A549 (cell line): ENCODE results near the gene MSI2. TPM values are rescaled to one million over a fixed set of nuclear protein-coding genes. Genes with fewer than 3 reads are reported as not detected.

Experiments
- ATAC-seq, 2 experiments: fragments of 200-7000 bp in 1 of 2; fragments of >200 bp in 1 of 2; cut with Nextera tagmentation in 1 of 2; cut with Tn5 transposase in 1 of 2; 3 replicates each; pipeline versions ENCODE4 v1.8.0 to v1.9.1; 2018 to 2020; ENCODE audit warnings: mild to moderate bottlenecking in 1 of 2, moderate library complexity in 1 of 2
- CTCF ChIA-PET: fragments of 300-600 bp; sonication (Branson Sonifier 250); formaldehyde crosslinking; extraction: SDS; loops from one replicate; lab custom pipeline; 2021; ENCODE audit warnings: antibody characterized with exemption, inconsistent platforms; lab: Yijun Ruan, JAX
- POLR2A ChIA-PET: fragments of 350-600 bp; formaldehyde crosslinking; extraction: SDS; loops from one replicate; lab custom pipeline; 2021; ENCODE audit warnings: antibody characterized with exemption, inconsistent platforms; lab: Yijun Ruan, JAX
- DNase-seq, 2 experiments: peaks; one replicate each; pipeline versions ENCODE4 v3.0.0 to v3.0.0-alpha.2; 2011 to 2016; ENCODE audit warnings: low read depth in 1 of 2, low spot score in 1 of 2
- FAIRE-seq: peaks from 2 replicates; lab custom pipeline; 2011; peaks lifted over from hg19 to GRCh38; lab: Jason Lieb, UNC
- H3K27ac ChIP-seq, 2 experiments: fragments of >200 bp; sonication (Bioruptor Twin); formaldehyde crosslinking; 3 replicates each; pipeline ENCODE4 v1.5.1; 2016 to 2017
- H3K4me1 ChIP-seq: fragments of >200 bp; sonication (Bioruptor Twin); formaldehyde crosslinking; 3 replicates; pipeline ENCODE4 v1.6.1; 2016
- H3K4me2 ChIP-seq: fragments of >200 bp; sonication (Bioruptor Twin); formaldehyde crosslinking; 3 replicates; pipeline ENCODE4 v1.6.1; 2016
- H3K4me3 ChIP-seq: fragments of >200 bp; sonication (Bioruptor Twin); formaldehyde crosslinking; 3 replicates; pipeline ENCODE4 v1.5.1; 2016
- H3K9me3 ChIP-seq: fragments of >200 bp; sonication (Bioruptor Twin); formaldehyde crosslinking; 3 replicates; pipeline ENCODE4 v1.6.1; 2016
- BHLHE40 ChIP-seq: IDR thresholded peaks from 2 replicates; pipeline ENCODE4 v1.6.1; 2012; ENCODE audit warnings: low read depth, low read length, inconsistent platforms
- EHMT2 ChIP-seq: fragments of 200-600 bp; sonication (generic); IDR thresholded peaks from 2 replicates; pipeline ENCODE4 v1.6.1; 2016; ENCODE audit warnings: antibody characterized with exemption, low read depth, mild to moderate bottlenecking, moderate library complexity
- FOSB ChIP-seq: fragments of 250-450 bp; sonication (Bioruptor Pico); IDR thresholded peaks from 2 replicates; pipeline ENCODE4 v1.5.0; 2020; ENCODE audit warnings: mild to moderate bottlenecking, moderate library complexity
- FOXS1 ChIP-seq: fragments of 250-450 bp; sonication (Bioruptor Pico); IDR thresholded peaks from 2 replicates; pipeline ENCODE4 v1.5.0; 2020; ENCODE audit warnings: mild to moderate bottlenecking, moderate library complexity
- HDAC2 ChIP-seq: fragments of 200-600 bp; sonication (generic); IDR thresholded peaks from 2 replicates; pipeline ENCODE4 v1.6.1; 2016
- HEYL ChIP-seq: fragments of 250-450 bp; sonication (Bioruptor Pico); IDR thresholded peaks from 2 replicates; pipeline ENCODE4 v1.8.0; 2021; ENCODE audit warnings: mild to moderate bottlenecking, moderate library complexity
- HOXB5 ChIP-seq: fragments of 250-450 bp; sonication (Bioruptor Pico); IDR thresholded peaks from 2 replicates; pipeline ENCODE4 v1.5.0; 2020; ENCODE audit warnings: mild to moderate bottlenecking, moderate library complexity
- JUNB ChIP-seq: fragments of >200 bp; sonication (Bioruptor Twin); formaldehyde crosslinking; IDR thresholded peaks from 2 replicates; pipeline ENCODE4 v1.6.1; 2016
- KDM1A ChIP-seq: fragments of 200-600 bp; sonication (generic); IDR thresholded peaks from 2 replicates; pipeline ENCODE4 v1.6.1; 2016; ENCODE audit warnings: low read depth, mild to moderate bottlenecking
- MAZ ChIP-seq: fragments of 150-350 bp; IDR thresholded peaks from 2 replicates; pipeline ENCODE4 v1.6.1; 2014; ENCODE audit warnings: antibody characterized with exemption, low read depth, low read length, borderline replicate concordance
- MYC ChIP-seq: IDR thresholded peaks from 2 replicates; pipeline ENCODE4 v1.6.1; 2012; ENCODE audit warnings: mild to moderate bottlenecking, inconsistent platforms, low read length, improper control_type of control experiment, borderline replicate concordance
- PHF8 ChIP-seq: fragments of 200-600 bp; sonication (generic); IDR thresholded peaks from 2 replicates; pipeline ENCODE4 v1.6.1; 2016; ENCODE audit warnings: low read depth, mild to moderate bottlenecking, antibody characterized with exemption, moderate library complexity, borderline replicate concordance
- POLR2A ChIP-seq: IDR thresholded peaks from 2 replicates; pipeline ENCODE4 v1.6.1; 2012; ENCODE audit warnings: mild to moderate bottlenecking, low read length
- POLR2AphosphoS2 ChIP-seq: conservative IDR thresholded peaks from 2 replicates; pipeline ENCODE4 v1.6.1; 2012; ENCODE audit warnings: low read length, improper control_type of control experiment, inconsistent platforms
- RAD21 ChIP-seq, 2 experiments: fragments of >200 bp in 1 of 2; sonication (Bioruptor Twin) in 1 of 2; formaldehyde crosslinking in 1 of 2; IDR thresholded peaks in 1 of 2; conservative IDR thresholded peaks in 1 of 2; 2 replicates in 1 of 2; 3 replicates in 1 of 2; pipeline ENCODE4 v1.6.1; 2012 to 2018; ENCODE audit warnings: inconsistent platforms in 1 of 2
- RNF2 ChIP-seq: fragments of 200-600 bp; sonication (generic); IDR thresholded peaks from 2 replicates; pipeline ENCODE4 v1.6.1; 2016; ENCODE audit warnings: low read depth, mild to moderate bottlenecking, antibody characterized with exemption, moderate library complexity, borderline replicate concordance
- SMC3 ChIP-seq: fragments of >200 bp; sonication (Bioruptor Twin); formaldehyde crosslinking; IDR thresholded peaks from 3 replicates; pipeline ENCODE4 v1.6.1; 2018; ENCODE audit warnings: inconsistent platforms
- SREBF2 ChIP-seq: fragments of 450-650 bp; IDR thresholded peaks from 2 replicates; pipeline ENCODE4 v1.6.1; 2014; ENCODE audit warnings: mild to moderate bottlenecking, moderate library complexity
- USF2 ChIP-seq: fragments of 450-650 bp; IDR thresholded peaks from 2 replicates; pipeline ENCODE4 v1.6.1; 2014; ENCODE audit warnings: antibody characterized with exemption
- ZC3H11A ChIP-seq: fragments of 450-650 bp; IDR thresholded peaks from 2 replicates; pipeline ENCODE4 v1.6.1; 2014; ENCODE audit warnings: antibody characterized with exemption, mild to moderate bottlenecking
- WGBS: methylation state at CpG from one replicate; pipeline ENCODE4 v1.1.6; 2017; ENCODE audit errors: missing lambda C conversion rate; 5-methylcytosine and 5-hydroxymethylcytosine counted together
- polyA plus RNA-seq, 4 experiments: library from polyadenylated mRNA; depleted of rRNA in 3 of 4; stranded (reverse); fragments of >200 nt; fragmentation: RNase III in 1 of 4; extraction: RNeasy Plus Mini Kit Qiagen cat#74134 plus additional on column Dnase treatment in 1 of 4; gene quantifications; 2 replicates in 3 of 4; 3 replicates in 1 of 4; pipeline ENCODE4 v1.2.3, GENCODE V29; 2011 to 2017
- TF ChIP-seq, protein P1 (sequence below): fragments of 200-600 bp; sonication (generic); IDR thresholded peaks from 2 replicates; pipeline ENCODE4 v1.6.1; 2016; ENCODE audit warnings: antibody characterized with exemption, mild to moderate bottlenecking, moderate library complexity
- TF ChIP-seq, protein P2 (sequence below): fragments of 250-450 bp; sonication (Bioruptor Pico); IDR thresholded peaks from 2 replicates; pipeline ENCODE4 v1.5.0; 2021; ENCODE audit warnings: mild to moderate bottlenecking, moderate library complexity, borderline replicate concordance
- TF ChIP-seq, protein P3 (sequence below): fragments of 150-350 bp; IDR thresholded peaks from 2 replicates; pipeline ENCODE4 v1.6.1; 2014; ENCODE audit warnings: low read depth, mild to moderate bottlenecking, low read length

MSI2 gene
- polyA plus RNA-seq, 2 of the 4 experiments (the other 2 are of a cell fraction), result 43.6 to 44.4 TPM

DNA sequence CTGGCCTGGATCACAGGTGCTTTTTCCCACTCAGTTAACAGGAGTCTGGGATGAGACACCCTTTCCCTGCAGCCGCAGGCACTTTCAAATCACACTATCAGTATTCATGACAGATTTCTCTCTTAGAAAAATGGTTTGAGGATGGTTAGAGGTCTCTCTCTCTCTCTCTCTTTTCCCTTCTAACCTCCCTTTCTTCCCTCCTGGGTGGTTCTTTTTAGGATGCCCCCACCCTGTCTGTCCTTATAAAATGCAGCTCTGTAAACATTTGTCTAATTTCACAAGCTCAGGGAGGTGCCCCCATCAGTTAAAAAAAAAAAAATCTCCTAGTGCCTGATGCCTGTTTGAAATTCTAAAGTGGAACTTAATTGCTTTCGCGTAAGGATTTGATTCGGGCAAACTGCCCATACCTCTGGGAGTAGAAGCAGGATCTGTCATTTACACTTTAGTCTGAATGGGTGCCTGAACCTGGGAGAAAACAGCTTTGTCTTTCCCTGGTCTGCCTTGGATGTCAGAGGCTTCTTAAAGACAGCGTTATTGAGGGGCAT is 329.9 kb downstream of the MSI2 start:
- POLR2A ChIA-PET, result interaction anchor here (0.7 kb wide), 1 partner anchor 23 kb away, joined by 3 read pairs; no protein-coding TSS in a partner anchor
- H3K9me3 ChIP-seq, result no peaks in the 10 kb centered on the region
- peaks cover 12% of the 10 kb centered on the region; the same call in 1 of the 3 replicates for H3K4me1 ChIP-seq
- TF ChIP-seq PHF8 (no peak), HEYL (CRISPR knock-in tag) (no peak), FOSB (CRISPR knock-in tag) (no peak), POLR2AphosphoS2 (no peak), HOXB5 (CRISPR knock-in tag) (no peak), EHMT2 (no peak), RNF2 (no peak), SREBF2 (no peak)
- TF ChIP-seq, protein P1, sequence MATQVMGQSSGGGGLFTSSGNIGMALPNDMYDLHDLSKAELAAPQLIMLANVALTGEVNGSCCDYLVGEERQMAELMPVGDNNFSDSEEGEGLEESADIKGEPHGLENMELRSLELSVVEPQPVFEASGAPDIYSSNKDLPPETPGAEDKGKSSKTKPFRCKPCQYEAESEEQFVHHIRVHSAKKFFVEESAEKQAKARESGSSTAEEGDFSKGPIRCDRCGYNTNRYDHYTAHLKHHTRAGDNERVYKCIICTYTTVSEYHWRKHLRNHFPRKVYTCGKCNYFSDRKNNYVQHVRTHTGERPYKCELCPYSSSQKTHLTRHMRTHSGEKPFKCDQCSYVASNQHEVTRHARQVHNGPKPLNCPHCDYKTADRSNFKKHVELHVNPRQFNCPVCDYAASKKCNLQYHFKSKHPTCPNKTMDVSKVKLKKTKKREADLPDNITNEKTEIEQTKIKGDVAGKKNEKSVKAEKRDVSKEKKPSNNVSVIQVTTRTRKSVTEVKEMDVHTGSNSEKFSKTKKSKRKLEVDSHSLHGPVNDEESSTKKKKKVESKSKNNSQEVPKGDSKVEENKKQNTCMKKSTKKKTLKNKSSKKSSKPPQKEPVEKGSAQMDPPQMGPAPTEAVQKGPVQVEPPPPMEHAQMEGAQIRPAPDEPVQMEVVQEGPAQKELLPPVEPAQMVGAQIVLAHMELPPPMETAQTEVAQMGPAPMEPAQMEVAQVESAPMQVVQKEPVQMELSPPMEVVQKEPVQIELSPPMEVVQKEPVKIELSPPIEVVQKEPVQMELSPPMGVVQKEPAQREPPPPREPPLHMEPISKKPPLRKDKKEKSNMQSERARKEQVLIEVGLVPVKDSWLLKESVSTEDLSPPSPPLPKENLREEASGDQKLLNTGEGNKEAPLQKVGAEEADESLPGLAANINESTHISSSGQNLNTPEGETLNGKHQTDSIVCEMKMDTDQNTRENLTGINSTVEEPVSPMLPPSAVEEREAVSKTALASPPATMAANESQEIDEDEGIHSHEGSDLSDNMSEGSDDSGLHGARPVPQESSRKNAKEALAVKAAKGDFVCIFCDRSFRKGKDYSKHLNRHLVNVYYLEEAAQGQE, result no peak
- TF ChIP-seq, protein P2, sequence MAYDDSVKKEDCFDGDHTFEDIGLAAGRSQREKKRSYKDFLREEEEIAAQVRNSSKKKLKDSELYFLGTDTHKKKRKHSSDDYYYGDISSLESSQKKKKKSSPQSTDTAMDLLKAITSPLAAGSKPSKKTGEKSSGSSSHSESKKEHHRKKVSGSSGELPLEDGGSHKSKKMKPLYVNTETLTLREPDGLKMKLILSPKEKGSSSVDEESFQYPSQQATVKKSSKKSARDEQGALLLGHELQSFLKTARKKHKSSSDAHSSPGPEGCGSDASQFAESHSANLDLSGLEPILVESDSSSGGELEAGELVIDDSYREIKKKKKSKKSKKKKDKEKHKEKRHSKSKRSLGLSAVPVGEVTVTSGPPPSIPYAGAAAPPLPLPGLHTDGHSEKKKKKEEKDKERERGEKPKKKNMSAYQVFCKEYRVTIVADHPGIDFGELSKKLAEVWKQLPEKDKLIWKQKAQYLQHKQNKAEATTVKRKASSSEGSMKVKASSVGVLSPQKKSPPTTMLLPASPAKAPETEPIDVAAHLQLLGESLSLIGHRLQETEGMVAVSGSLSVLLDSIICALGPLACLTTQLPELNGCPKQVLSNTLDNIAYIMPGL (CRISPR knock-in tag), result no peak
- TF ChIP-seq, all 56 proteins: peak for 0
- no peak for DNase-seq
- Histone ChIP-seq H3K4me3 (no peak overlapping the region), H3K4me2 (no peak overlapping the region), H3K27ac (no peak overlapping the region)
- no peak for FAIRE-seq
- ATAC-seq, result no peak
- CTCF ChIA-PET, result interaction anchor here (0.6 to 8.7 kb wide), 7 partner anchors 12 to 343 kb away, joined by 3 to 62 read pairs (median 4); no protein-coding TSS in a partner anchor
- 91% methylated on average over 5 of the region's 5 CpGs for WGBS

DNA sequence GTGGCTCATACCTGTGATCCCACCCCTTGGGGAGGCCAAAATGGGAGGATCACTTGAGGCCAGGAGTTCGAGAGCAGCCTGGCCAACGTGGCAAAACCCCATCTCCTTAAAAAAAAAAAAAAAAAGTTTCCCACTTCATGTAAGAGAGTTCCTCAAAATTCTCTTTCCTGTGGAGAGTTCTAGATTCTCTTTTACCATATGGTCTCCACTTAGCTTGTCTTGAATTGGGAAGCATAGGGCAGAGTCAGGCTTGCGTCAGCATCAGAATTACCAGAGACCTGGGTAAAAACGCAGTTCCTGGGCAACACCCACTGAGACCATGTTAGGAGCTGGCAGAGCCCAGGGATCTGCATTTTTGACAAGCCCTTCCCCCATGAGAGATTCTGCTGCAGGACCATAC is 330.4 kb downstream of the MSI2 start:
- H3K27ac ChIP-seq, result no peak overlapping the region

GRCh38 chr17:57587193-57587969 is 331.1 kb downstream of the MSI2 start:
- 84% methylated on average over 16 of the region's 16 CpGs for WGBS
- no peaks in the 10 kb centered on the region for H3K9me3 ChIP-seq
- no peak overlapping the region for H3K27ac ChIP-seq
- DNase-seq (no peak), ATAC-seq (no peak), FAIRE-seq (no peak)
- H3K4me2 ChIP-seq, result no peak overlapping the region
- CTCF ChIA-PET, result interaction anchor here (0.9 to 8.7 kb wide), 6 partner anchors 11 to 224 kb away, joined by 3 to 62 read pairs (median 4); no protein-coding TSS in a partner anchor
- POLR2A ChIA-PET, result interaction anchor here (0.7 kb wide), 1 partner anchor 22 kb away, joined by 3 read pairs; no protein-coding TSS in a partner anchor
- peaks cover 7% of the 10 kb centered on the region; the same call in 1 of the 3 replicates for H3K4me1 ChIP-seq
- H3K4me3 ChIP-seq, result no peak overlapping the region
- TF ChIP-seq HEYL (CRISPR knock-in tag) (no peak), RAD21 (conservative IDR thresholded peaks at IDR 0.05 in 1 of 2, IDR thresholded peaks at IDR 0.05 in 1 of 2) (no peak), POLR2A (no peak), KDM1A (no peak), HDAC2 (no peak), MYC (no peak), SREBF2 (no peak), JUNB (no peak), RNF2 (no peak), MAZ (no peak), BHLHE40 (no peak), SMC3 (no peak), USF2 (no peak)
- TF ChIP-seq, protein P3, sequence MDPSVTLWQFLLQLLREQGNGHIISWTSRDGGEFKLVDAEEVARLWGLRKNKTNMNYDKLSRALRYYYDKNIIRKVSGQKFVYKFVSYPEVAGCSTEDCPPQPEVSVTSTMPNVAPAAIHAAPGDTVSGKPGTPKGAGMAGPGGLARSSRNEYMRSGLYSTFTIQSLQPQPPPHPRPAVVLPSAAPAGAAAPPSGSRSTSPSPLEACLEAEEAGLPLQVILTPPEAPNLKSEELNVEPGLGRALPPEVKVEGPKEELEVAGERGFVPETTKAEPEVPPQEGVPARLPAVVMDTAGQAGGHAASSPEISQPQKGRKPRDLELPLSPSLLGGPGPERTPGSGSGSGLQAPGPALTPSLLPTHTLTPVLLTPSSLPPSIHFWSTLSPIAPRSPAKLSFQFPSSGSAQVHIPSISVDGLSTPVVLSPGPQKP, result no peak

More for the DNA sequence above, 330.4 kb downstream of the MSI2 start:
- peaks cover 12% of the 10 kb centered on the region; the same call in 1 of the 3 replicates for H3K4me1 ChIP-seq
- H3K9me3 ChIP-seq, result no peaks in the 10 kb centered on the region
- no peak overlapping the region for H3K4me3 ChIP-seq
- ATAC-seq, result no peak
- no peak for FAIRE-seq
- H3K4me2 ChIP-seq, result no peak overlapping the region
- ChIA-PET CTCF (interaction anchor here (0.6 to 8.7 kb wide), 5 partner anchors 12 to 224 kb away, joined by 3 to 62 read pairs (median 4); no protein-coding TSS in a partner anchor), POLR2A (interaction anchor here (0.7 kb wide), 1 partner anchor 23 kb away, joined by 3 read pairs; no protein-coding TSS in a partner anchor)
- 86% methylated on average over 4 of the region's 4 CpGs for WGBS
- no peak for DNase-seq
- TF ChIP-seq HOXB5 (CRISPR knock-in tag) (no peak), ZC3H11A (no peak), FOXS1 (CRISPR knock-in tag) (no peak)
